H9 (cell line): Measurements from ENCODE around the gene PKP3. TPM values are rescaled to one million over a fixed set of nuclear protein-coding genes. Genes with fewer than 3 reads are reported as not detected.

Experiments
- DNase-seq: peaks from one replicate; pipeline ENCODE4 v3.0.0-alpha.2; 2017
- H2AFZ ChIP-seq: one replicate; pipeline ENCODE4 v1.6.1; 2013; ENCODE audit warnings: mild to moderate bottlenecking, low read length, control low read depth, moderate library complexity
- H2AK5ac ChIP-seq: 2 replicates; pipeline ENCODE4 v1.6.1; 2013; ENCODE audit warnings: low read length, control low read depth, mixed read lengths; ENCODE audit not compliant: insufficient read length
- H2BK120ac ChIP-seq: one replicate; pipeline ENCODE4 v1.6.1; 2013; ENCODE audit warnings: low read depth, mild to moderate bottlenecking, low read length, control low read depth, inconsistent platforms; ENCODE audit not compliant: poor library complexity, severe bottlenecking
- H2BK12ac ChIP-seq: 2 replicates; pipeline ENCODE4 v1.6.1; 2013; ENCODE audit warnings: low read length, control low read depth, mixed read lengths, low read depth; ENCODE audit not compliant: insufficient read length
- H2BK15ac ChIP-seq: 2 replicates; pipeline ENCODE4 v1.6.1; 2013; ENCODE audit warnings: low read depth, low read length, control low read depth
- H2BK20ac ChIP-seq: one replicate; pipeline ENCODE4 v1.6.1; 2013; ENCODE audit warnings: low read depth, mild to moderate bottlenecking, low read length, control low read depth, inconsistent platforms; ENCODE audit not compliant: poor library complexity, severe bottlenecking
- H2BK5ac ChIP-seq: 2 replicates; pipeline ENCODE4 v1.6.1; 2013; ENCODE audit warnings: low read length, control low read depth, mixed read lengths; ENCODE audit not compliant: insufficient read length
- H3K14ac ChIP-seq: 2 replicates; pipeline ENCODE4 v1.6.1; 2013; ENCODE audit warnings: low read length, control low read depth; ENCODE audit not compliant: insufficient read depth
- H3K18ac ChIP-seq: 2 replicates; pipeline ENCODE4 v1.6.1; 2013; ENCODE audit warnings: low read depth, mild to moderate bottlenecking, mixed read lengths, low read length, control low read depth; ENCODE audit not compliant: insufficient read length
- H3K23ac ChIP-seq: 2 replicates; pipeline ENCODE4 v1.6.1; 2013; ENCODE audit warnings: low read length, control low read depth, mixed read lengths, low read depth; ENCODE audit not compliant: insufficient read length
- H3K23me2 ChIP-seq: 2 replicates; pipeline ENCODE4 v1.6.1; 2013; ENCODE audit warnings: low read depth, mild to moderate bottlenecking, mixed read lengths, low read length, control low read depth; ENCODE audit not compliant: insufficient read length, poor library complexity, severe bottlenecking
- H3K27ac ChIP-seq: 2 replicates; pipeline ENCODE4 v1.5.1; 2013; ENCODE audit warnings: low read length, control low read depth, mixed read lengths, low read depth; ENCODE audit not compliant: insufficient read length
- H3K27me3 ChIP-seq: 2 replicates; pipeline ENCODE4 v1.6.1; 2013; ENCODE audit warnings: low read length, control low read depth, inconsistent platforms; ENCODE audit not compliant: insufficient read depth
- H3K4ac ChIP-seq: 2 replicates; pipeline ENCODE4 v1.6.1; 2013; ENCODE audit warnings: low read depth, mild to moderate bottlenecking, control low read depth, inconsistent platforms, low read length, moderate library complexity
- H3K4me1 ChIP-seq: 2 replicates; pipeline ENCODE4 v1.6.1; 2013; ENCODE audit warnings: low read length, control low read depth, inconsistent platforms; ENCODE audit not compliant: insufficient read depth
- H3K4me2 ChIP-seq: 2 replicates; pipeline ENCODE4 v1.6.1; 2013; ENCODE audit warnings: low read length, control low read depth, mixed read lengths; ENCODE audit not compliant: insufficient read length, insufficient read depth
- H3K56ac ChIP-seq: 2 replicates; pipeline ENCODE4 v1.6.1; 2013; ENCODE audit warnings: low read depth, mild to moderate bottlenecking, mixed read lengths, low read length, control low read depth; ENCODE audit not compliant: insufficient read length
- H3K79me1 ChIP-seq: 2 replicates; pipeline ENCODE4 v1.6.1; 2013; ENCODE audit warnings: low read depth, mild to moderate bottlenecking, moderate library complexity, low read length, control low read depth, inconsistent platforms; ENCODE audit not compliant: insufficient read depth, poor library complexity, severe bottlenecking
- H3K79me2 ChIP-seq: 2 replicates; pipeline ENCODE4 v1.6.1; 2013; ENCODE audit warnings: low read length, control low read depth, inconsistent platforms; ENCODE audit not compliant: insufficient read depth
- H3K9ac ChIP-seq: 2 replicates; pipeline ENCODE4 v1.6.1; 2013; ENCODE audit warnings: low read length, control low read depth, mixed read lengths; ENCODE audit not compliant: insufficient read length; ENCODE audit errors: extremely low read depth
- H3K9me3 ChIP-seq: one replicate; pipeline ENCODE4 v1.6.1; 2013; ENCODE audit warnings: low read depth, low read length, inconsistent platforms; ENCODE audit not compliant: control insufficient read depth
- H3T11ph ChIP-seq: one replicate; pipeline ENCODE4 v1.6.1; 2013; ENCODE audit warnings: mild to moderate bottlenecking, low read length, control low read depth, inconsistent platforms
- H4K20me1 ChIP-seq: one replicate; pipeline ENCODE4 v1.6.1; 2013; ENCODE audit not compliant: control insufficient read depth, insufficient read length, insufficient read depth
- H4K5ac ChIP-seq: 2 replicates; pipeline ENCODE4 v1.6.1; 2013; ENCODE audit warnings: low read depth, mild to moderate bottlenecking, mixed read lengths, low read length, control low read depth; ENCODE audit not compliant: insufficient read length
- H4K8ac ChIP-seq: replicated peaks from 2 replicates; pipeline ENCODE4 v1.6.1; 2013; ENCODE audit warnings: low read length, control low read depth, mixed read lengths, low read depth; ENCODE audit not compliant: insufficient read length
- H4K91ac ChIP-seq: 2 replicates; pipeline ENCODE4 v1.6.1; 2013; ENCODE audit warnings: low read depth, mild to moderate bottlenecking, moderate library complexity, mixed read lengths, low read length, control low read depth; ENCODE audit not compliant: insufficient read length
- H3K27ac Mint-ChIP-seq, 3 experiments: 2 replicates in 2 of 3; 3 replicates in 1 of 3; pipeline ENCODE4 v1.8.0; 2020 to 2021; ENCODE audit warnings: mixed read lengths in 3 of 3, mild to moderate bottlenecking in 1 of 3, moderate library complexity in 1 of 3
- H3K27me3 Mint-ChIP-seq: 2 replicates; pipeline ENCODE4 v1.8.0; 2021; ENCODE audit warnings: low read depth, mild to moderate bottlenecking, moderate library complexity, mixed read lengths
- H3K36me3 Mint-ChIP-seq, 3 experiments: 2 replicates in 2 of 3; 3 replicates in 1 of 3; pipeline ENCODE4 v1.8.0; 2020 to 2021; ENCODE audit warnings: low read depth in 3 of 3, mixed read lengths in 3 of 3; ENCODE audit not compliant: insufficient read depth in 1 of 3
- H3K4me1 Mint-ChIP-seq, 2 experiments: 2 replicates each; pipeline ENCODE4 v1.8.0; 2020; ENCODE audit warnings: mixed read lengths in 2 of 2
- H3K4me3 Mint-ChIP-seq, 2 experiments: 2 replicates in 1 of 2; 3 replicates in 1 of 2; pipeline ENCODE4 v1.8.0; 2020 to 2021; ENCODE audit warnings: mild to moderate bottlenecking in 2 of 2, mixed read lengths in 2 of 2, moderate library complexity in 1 of 2
- H3K9me3 Mint-ChIP-seq, 2 experiments: 2 replicates in 1 of 2; 3 replicates in 1 of 2; pipeline ENCODE4 v1.8.0; 2020; ENCODE audit warnings: mild to moderate bottlenecking in 2 of 2, mixed read lengths in 2 of 2, moderate library complexity in 1 of 2
- CTCF ChIP-seq: fragments of 200-600 bp; sonication (generic); conservative IDR thresholded peaks from 3 replicates; pipeline ENCODE4 v1.8.0; 2021; ENCODE audit warnings: antibody characterized with exemption, mild to moderate bottlenecking
- WGBS: extraction: QIAGEN DNeasy Blood & Tissue Kit; methylation state at CpG from one replicate; pipeline ENCODE4 v1.1.7; 2013; ENCODE audit warnings: missing lambda C conversion rate, low lambda C conversion rate, mixed read lengths; ENCODE audit not compliant: insufficient read length; ENCODE audit errors: extremely low coverage; 5-methylcytosine and 5-hydroxymethylcytosine counted together
- long read RNA-seq: library from polyadenylated mRNA; unstranded; transcript quantifications from one replicate; pipeline ENCODE4 v2.0.0, GENCODE V29; 2020
- total RNA-seq: library from RNA; stranded (reverse); gene quantifications from 2 replicates; pipeline ENCODE4 v1.2.1, GENCODE V29; 2021

PKP3 gene
- 41.7 and 43.8 TPM in 2 replicates for total RNA-seq
- long read RNA-seq, transcript PKP3-201 (13 exons, 2,809 nt): major isoform, 156 of 241 reads
- long read RNA-seq, partial matches to known transcripts: 19 of 241 reads
- long read RNA-seq, other reads (novel, unspliced or antisense): 66 of 241 reads

GRCh38 chr11:394034-394857 lies at the start of gene PKP3:
Gene PKP3 (plus strand): TSS chr11:394209. CDS start chr11:394293, 84 bp downstream.
- H4K91ac ChIP-seq: no peak within 1 kb of the TSS
- DNase-seq: peak; percentile 88
- Mint-ChIP-seq H3K36me3 (peaks cover 2 to 12% (median 12%) of the 10 kb centered on the region in 3 experiments; a peak in 6 of 7 replicates), H3K27ac (no peak within 1 kb of the TSS), H3K4me1 (peaks cover 4 to 13% of the 10 kb centered on the region in 2 experiments), H3K4me3 (peak within 1 kb of the TSS in 1 of 2 experiments; percentile 71; a peak in 2 of 5 replicates), H3K9me3 (peaks cover 4 to 9% of the 10 kb centered on the region in 2 experiments), H3K27me3 (no peaks in the 10 kb centered on the region)
- no peak within 1 kb of the TSS for H2AK5ac ChIP-seq
- no peak within 1 kb of the TSS for H2BK20ac ChIP-seq
- no peak within 1 kb of the TSS for H3K9ac ChIP-seq
- no peaks in the 10 kb centered on the region for H3K9me3 ChIP-seq
- no peaks in the 10 kb centered on the region for H3K79me2 ChIP-seq
- no peak within 1 kb of the TSS for H2AFZ ChIP-seq
- no peak within 1 kb of the TSS for H3K23ac ChIP-seq
- H3K56ac ChIP-seq: no peak within 1 kb of the TSS
- no peak within 1 kb of the TSS for H2BK12ac ChIP-seq
- no peak within 1 kb of the TSS for H3K4ac ChIP-seq
- WGBS: no CpG with 5 or more reads among the region's 57 CpGs
- no peak within 1 kb of the TSS for H3K18ac ChIP-seq
- no peak within 1 kb of the TSS for H4K8ac ChIP-seq
- TF ChIP-seq CTCF: no peak
- H3K27me3 ChIP-seq: no peaks in the 10 kb centered on the region
- H4K5ac ChIP-seq: no peak within 1 kb of the TSS
- no peak within 1 kb of the TSS for H2BK120ac ChIP-seq
- no peak within 1 kb of the TSS for H3K27ac ChIP-seq
- no peaks in the 10 kb centered on the region; the same call in 1 of the 2 replicates for H3K4me1 ChIP-seq
- H2BK15ac ChIP-seq: no peak within 1 kb of the TSS
- H3K79me1 ChIP-seq: no peaks in the 10 kb centered on the region
- H4K20me1 ChIP-seq: peaks cover 2% of the 10 kb centered on the region
- H3K14ac ChIP-seq: peak within 1 kb of the TSS; percentile 63; the same call in 1 of the 2 replicates
- H3T11ph ChIP-seq: no peak within 1 kb of the TSS
- peak within 1 kb of the TSS; percentile 31 for H3K4me2 ChIP-seq
- no peaks in the 10 kb centered on the region for H3K23me2 ChIP-seq
- H2BK5ac ChIP-seq: no peak within 1 kb of the TSS
